B cell (primary cell): ENCODE data around the gene LRRC7. TPM values are rescaled to one million over a fixed set of nuclear protein-coding genes. Genes with fewer than 3 reads are reported as not detected.

ENCODE experiments used
- ATAC-seq: fragments of 200-7000 bp; cut with Tn5 transposase; one replicate; pipeline ENCODE4 v1.10.0; 2021; ENCODE audit warnings: low read depth, mild to moderate bottlenecking, moderate number of reproducible peaks, moderate library complexity
- CTCF ChIA-PET: fragments of 350-600 bp; sonication (Branson Sonifier 250); formaldehyde crosslinking; loops from one replicate; lab custom pipeline; 2021; ENCODE audit warnings: antibody characterized with exemption, inconsistent platforms; lab: Charles Lee
- POLR2A ChIA-PET: fragments of 350-600 bp; sonication (Branson Sonifier 250); formaldehyde crosslinking; loops from one replicate; lab custom pipeline; 2021; ENCODE audit warnings: antibody characterized with exemption; lab: Charles Lee
- DNase-seq: peaks from one replicate; pipeline ENCODE4 v3.0.0; 2013
- H2AFZ ChIP-seq: 2 replicates; pipeline ENCODE4 v1.6.1; 2012; ENCODE audit warnings: mild to moderate bottlenecking, low read depth, low read length; ENCODE audit not compliant: insufficient read depth, poor library complexity, severe bottlenecking
- H3K27ac ChIP-seq, 2 donors: 1 replicate in 1 of 2; 2 replicates in 1 of 2; pipeline ENCODE4 v1.5.1; 2012 to 2013; ENCODE audit warnings: low read length in 2 of 2, mild to moderate bottlenecking in 2 of 2, moderate library complexity in 1 of 2
- H3K27me3 ChIP-seq, 4 experiments: fragments of 200-600 bp in 1 of 4; sonication (generic) in 1 of 4; replicated peaks in 1 of 4; 1 replicate in 2 of 4; 2 replicates in 2 of 4; pipeline versions ENCODE4 v1.6.1 to v1.7.0; 2013 to 2016; ENCODE audit warnings: low read length in 3 of 4, mild to moderate bottlenecking in 2 of 4, mixed read lengths in 1 of 4, moderate library complexity in 1 of 4; ENCODE audit not compliant: insufficient read depth in 4 of 4, control insufficient read depth in 3 of 4; ENCODE audit errors: control extremely low read depth in 1 of 4
- H3K36me3 ChIP-seq, 2 experiments: replicated peaks in 1 of 2; 1 replicate in 1 of 2; 2 replicates in 1 of 2; pipeline versions ENCODE4 v1.6.1 to v1.7.1; 2013; ENCODE audit warnings: low read length in 1 of 2; ENCODE audit not compliant: insufficient read depth in 2 of 2, control insufficient read depth in 1 of 2; ENCODE audit errors: control extremely low read depth in 1 of 2, extremely low read depth in 1 of 2
- H3K4me1 ChIP-seq, 2 donors: fragments of 200-600 bp in 1 of 2; sonication (generic) in 1 of 2; 1 replicate in 1 of 2; 2 replicates in 1 of 2; pipeline versions ENCODE4 v1.5.1 to v1.6.1; 2013 to 2017; ENCODE audit warnings: low read length in 2 of 2; ENCODE audit not compliant: control insufficient read depth in 2 of 2, insufficient read depth in 2 of 2
- H3K4me2 ChIP-seq: replicated peaks from 2 replicates; pipeline ENCODE3; 2012; ENCODE audit warnings: mild to moderate bottlenecking, low read depth, low read length; ENCODE audit not compliant: poor library complexity, severe bottlenecking
- H3K4me3 ChIP-seq, 5 experiments: fragments of 200-600 bp in 1 of 5; sonication (generic) in 1 of 5; 1 replicate in 3 of 5; 2 replicates in 2 of 5; pipeline versions ENCODE4 v1.5.1 to v1.7.0; 2011 to 2016; ENCODE audit warnings: low read length in 4 of 5, mild to moderate bottlenecking in 4 of 5, low read depth in 2 of 5, control low read depth in 1 of 5, moderate library complexity in 1 of 5; ENCODE audit not compliant: insufficient read depth in 1 of 5; ENCODE audit errors: control extremely low read depth in 1 of 5, extremely low read depth in 1 of 5
- H3K79me2 ChIP-seq: fragments of 200-600 bp; sonication (generic); one replicate; pipeline ENCODE4 v1.6.0; 2016; ENCODE audit warnings: low read length; ENCODE audit not compliant: control insufficient read depth, insufficient read depth
- H3K9ac ChIP-seq: fragments of 200-600 bp; sonication (generic); 2 replicates; pipeline ENCODE4 v1.6.1; 2017; ENCODE audit warnings: mild to moderate bottlenecking, low read length, moderate library complexity
- H3K9me3 ChIP-seq, 3 donors: one replicate each; pipeline versions ENCODE4 v1.6.1 to v1.7.1; 2013; ENCODE audit warnings: low read length in 2 of 3; ENCODE audit not compliant: control insufficient read depth in 2 of 3, insufficient read depth in 1 of 3; ENCODE audit errors: control extremely low read depth in 1 of 3
- H4K20me1 ChIP-seq: 2 replicates; pipeline ENCODE4 v1.6.0; 2012; ENCODE audit warnings: mild to moderate bottlenecking, low read length; ENCODE audit not compliant: insufficient read depth, control insufficient read depth, poor library complexity, severe bottlenecking
- H3K27ac Mint-ChIP-seq: one replicate; pipeline ENCODE4 v1.8.0; 2021; ENCODE audit warnings: mixed read lengths
- H3K27me3 Mint-ChIP-seq: one replicate; pipeline ENCODE4 v1.8.0; 2021; ENCODE audit warnings: mixed read lengths
- H3K4me1 Mint-ChIP-seq: one replicate; pipeline ENCODE4 v1.8.0; 2021; ENCODE audit warnings: mixed read lengths
- H3K4me3 Mint-ChIP-seq: one replicate; pipeline ENCODE4 v1.8.0; 2021; ENCODE audit warnings: mixed read lengths
- H3K9me3 Mint-ChIP-seq: one replicate; pipeline ENCODE4 v1.8.0; 2022; ENCODE audit warnings: mixed read lengths; ENCODE audit not compliant: insufficient read depth
- CTCF ChIP-seq: fragments of 200-600 bp; IDR thresholded peaks from one replicate; pipeline ENCODE4 v1.8.0; 2022; ENCODE audit warnings: antibody characterized with exemption, mild to moderate bottlenecking
- EZH2 ChIP-seq: IDR thresholded peaks from 2 replicates; pipeline ENCODE4 v1.6.1; 2012; ENCODE audit warnings: borderline replicate concordance, low read depth, mild to moderate bottlenecking, moderate library complexity, low read length; ENCODE audit not compliant: insufficient read depth, poor library complexity, severe bottlenecking
- WGBS: methylation state at CpG from one replicate; pipeline ENCODE4 v1.1.5; 2013; ENCODE audit warnings: missing lambda C conversion rate; ENCODE audit not compliant: insufficient coverage; 5-methylcytosine and 5-hydroxymethylcytosine counted together
- intact Hi-C: fragments of 100-400 bp; cut with micrococcal nuclease; formaldehyde crosslinking; loops from one replicate; pipeline ENCODE4 v1.10.0; 2022
- polyA plus RNA-seq: library from polyadenylated mRNA; depleted of rRNA; stranded (reverse); fragments of >200 nt; gene quantifications from 2 replicates; pipeline ENCODE4 v1.2.3, GENCODE V29; 2012
- total RNA-seq, 2 donors: library from RNA; stranded (reverse); fragments of 120-200 nt in 1 of 2; gene quantifications; 1 replicate in 1 of 2; 2 replicates in 1 of 2; pipeline versions ENCODE4 v1.2.3 to v1.2.4, GENCODE V29; 2013 to 2022

LRRC7 gene
- total and polyA plus RNA-seq, 2 donors (not counting 1 experiment from before 2014, with no cell fraction given): not detected

- DNase-seq (no peak), ATAC-seq (no peak)
- TF ChIP-seq CTCF (no peak), EZH2 (no peak)
- Histone ChIP-seq H3K27ac (no peak overlapping the region), H3K9ac (no peak overlapping the region), H3K4me1 (no peaks in the 10 kb centered on the region), H3K4me3 (no peak overlapping the region), H3K9me3 (no peaks in the 10 kb centered on the region), H3K4me2 (no peak overlapping the region), H3K36me3 (peaks cover 3 to 12% of the 10 kb centered on the region in 2 experiments), H3K79me2 (no peaks in the 10 kb centered on the region), H4K20me1 (no peaks in the 10 kb centered on the region), H2AFZ (no peak overlapping the region), H3K27me3 (no peaks in the 10 kb centered on the region)
- no peaks in the 10 kb centered on the region for H3K9me3 Mint-ChIP-seq
- ChIA-PET CTCF (no interaction called here), POLR2A (interaction anchor here (0.6 kb wide), 1 partner anchor 329 kb away, joined by 8 read pairs; no protein-coding TSS in a partner anchor)
- intact Hi-C loops: no loop called here
- no peak overlapping the region for H3K4me3 Mint-ChIP-seq
- no CpG with 5 or more reads among the region's 3 CpGs for WGBS
- H3K4me1 Mint-ChIP-seq: no peaks in the 10 kb centered on the region
- H3K27me3 Mint-ChIP-seq: no peaks in the 10 kb centered on the region
- H3K27ac Mint-ChIP-seq: no peak overlapping the region
These were observed 586.0 kb downstream of the LRRC7 start for GRCh38 chr1:70153739-70154138.

GRCh38 chr1:70156529-70157120, 588.9 kb downstream of the LRRC7 start:
- no peak overlapping the region for H3K4me3 ChIP-seq
- ChIA-PET CTCF (no interaction called here), POLR2A (no interaction called here)
- intact Hi-C loops: no loop called here
- H3K36me3 ChIP-seq: peaks cover 3 to 4% of the 10 kb centered on the region in 2 experiments
- Mint-ChIP-seq H3K9me3 (no peaks in the 10 kb centered on the region), H3K27me3 (no peaks in the 10 kb centered on the region), H3K27ac (no peak overlapping the region), H3K4me3 (no peak overlapping the region), H3K4me1 (no peaks in the 10 kb centered on the region)
- TF ChIP-seq EZH2: no peak
- TF ChIP-seq CTCF: no peak
- H3K9me3 ChIP-seq: no peaks in the 10 kb centered on the region
- no peaks in the 10 kb centered on the region for H3K4me1 ChIP-seq
- DNase-seq (no peak), ATAC-seq (no peak)
- no peak overlapping the region for H3K27ac ChIP-seq
- no peaks in the 10 kb centered on the region for H3K27me3 ChIP-seq
- H3K4me2 ChIP-seq: no peak overlapping the region
- H4K20me1 ChIP-seq: no peaks in the 10 kb centered on the region
- H3K79me2 ChIP-seq: no peaks in the 10 kb centered on the region
- H2AFZ ChIP-seq: no peak overlapping the region
- H3K9ac ChIP-seq: no peak overlapping the region
- WGBS: no CpG with 5 or more reads among the region's 5 CpGs
